ENCODE data around the gene TP73.

GRCh38 chr1:3741566-3742438, 89.5 kb downstream of the TP73 start:
- TF ChIP-seq SRF (IDR thresholded peaks at IDR 0.05; ENCODE audit: low read depth): no peak
- no peak for TF ChIP-seq CTCF (IDR thresholded peaks at IDR 0.05 in 2 of 3, conservative IDR thresholded peaks at IDR 0.05 in 1 of 3; ENCODE audit: borderline replicate concordance in 1 of 3, insufficient read depth in 1 of 3, low read depth in 2 of 3, low read length in 2 of 3)
- no peak for TF ChIP-seq EZH2phosphoT487 (IDR thresholded peaks at IDR 0.05; ENCODE audit: borderline replicate concordance)
- no peak for TF ChIP-seq YY1 (IDR thresholded peaks at IDR 0.05; ENCODE audit: extremely low read depth, insufficient replicate concordance, low read depth, low read length)
- TF ChIP-seq, protein P1, sequence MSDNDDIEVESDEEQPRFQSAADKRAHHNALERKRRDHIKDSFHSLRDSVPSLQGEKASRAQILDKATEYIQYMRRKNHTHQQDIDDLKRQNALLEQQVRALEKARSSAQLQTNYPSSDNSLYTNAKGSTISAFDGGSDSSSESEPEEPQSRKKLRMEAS (IDR thresholded peaks at IDR 0.05): no peak
- TF ChIP-seq FOSL1 (IDR thresholded peaks at IDR 0.05; ENCODE audit: low read depth): no peak
- TF ChIP-seq SP1 (IDR thresholded peaks at IDR 0.05; ENCODE audit: low read depth): no peak
- no peak for TF ChIP-seq ZBTB33 (IDR thresholded peaks at IDR 0.05; ENCODE audit: extremely low read depth, insufficient replicate concordance, low read length)
- no peak for TF ChIP-seq POLR2AphosphoS5 (IDR thresholded peaks at IDR 0.05; ENCODE audit: low read depth, low read length)
- no peak for TF ChIP-seq JUND (IDR thresholded peaks at IDR 0.05)
- no peak for TF ChIP-seq POLR2A (IDR thresholded peaks at IDR 0.05; ENCODE audit: borderline replicate concordance, extremely low read depth, insufficient read depth, insufficient read length)
- no peak for TF ChIP-seq RAD21 (IDR thresholded peaks at IDR 0.05; ENCODE audit: low read depth)
- TF ChIP-seq TCF7L2 (IDR thresholded peaks at IDR 0.05; ENCODE audit: borderline replicate concordance, extremely low read depth, insufficient read depth, insufficient read length): no peak
- TF ChIP-seq ATF3 (IDR thresholded peaks at IDR 0.05): no peak
